ENCODE data around the gene PLXDC1.
"Not testable (repeated sequence)": the region's sequence is repeated elsewhere in the genome, so short reads cannot be mapped to it uniquely, and the experiment has no call there.

Gene PLXDC1

DNA sequence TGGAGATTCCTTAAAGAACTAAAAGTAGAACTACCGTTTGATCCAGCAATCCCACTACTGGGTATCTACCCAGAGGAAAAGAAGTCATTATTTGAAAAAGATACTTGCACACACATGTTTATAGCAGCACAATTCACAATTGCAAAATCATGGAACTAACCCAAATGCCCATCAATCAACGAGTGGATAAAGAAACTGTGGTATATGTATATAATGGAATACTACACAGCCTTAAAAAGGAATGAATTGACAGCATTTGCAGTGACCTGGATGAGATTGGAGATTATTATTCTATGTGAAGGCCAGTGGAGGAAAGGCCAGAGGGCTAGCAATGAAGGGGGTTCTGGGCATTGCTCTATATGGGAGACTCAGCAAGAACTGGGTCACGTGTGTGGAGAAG is 99.0 kb downstream of the PLXDC1 start:
- not testable (repeated sequence) for H3K4me1 ChIP-seq (ENCODE audit: control insufficient read depth in 1 of 2, insufficient read depth in 2 of 2, low read length in 2 of 2); H3K27ac ChIP-seq (ENCODE audit: low read length); H3K27me3 ChIP-seq (ENCODE audit: low read depth, low read length); H3K4me3 ChIP-seq (ENCODE audit: low read depth in 1 of 2, low read length in 2 of 2); H3K9me3 ChIP-seq (ENCODE audit: control insufficient read depth in 1 of 2, low read length in 2 of 2); H3K36me3 ChIP-seq (ENCODE audit: control insufficient read depth in 1 of 2, insufficient read depth in 2 of 2, low read length in 2 of 2)

- Histone ChIP-seq H3K4me3 (ENCODE audit: low read depth in 1 of 2, low read length in 2 of 2) (no peak overlapping the region), H3K4me1 (ENCODE audit: control insufficient read depth in 1 of 2, insufficient read depth in 2 of 2, low read length in 2 of 2) (no peaks in the 10 kb centered on the region), H3K9me3 (ENCODE audit: control insufficient read depth in 1 of 2, low read length in 2 of 2) (peaks cover 17 to 18% of the 10 kb centered on the region in 2 donors), H3K36me3 (ENCODE audit: control insufficient read depth in 1 of 2, insufficient read depth in 2 of 2, low read length in 2 of 2) (no peaks in the 10 kb centered on the region), H3K27ac (ENCODE audit: low read length) (no peak overlapping the region), H3K27me3 (ENCODE audit: low read depth, low read length) (no peaks in the 10 kb centered on the region)
Measured at GRCh38 chr17:39051001-39051585, 100.3 kb downstream of the PLXDC1 start.

DNA sequence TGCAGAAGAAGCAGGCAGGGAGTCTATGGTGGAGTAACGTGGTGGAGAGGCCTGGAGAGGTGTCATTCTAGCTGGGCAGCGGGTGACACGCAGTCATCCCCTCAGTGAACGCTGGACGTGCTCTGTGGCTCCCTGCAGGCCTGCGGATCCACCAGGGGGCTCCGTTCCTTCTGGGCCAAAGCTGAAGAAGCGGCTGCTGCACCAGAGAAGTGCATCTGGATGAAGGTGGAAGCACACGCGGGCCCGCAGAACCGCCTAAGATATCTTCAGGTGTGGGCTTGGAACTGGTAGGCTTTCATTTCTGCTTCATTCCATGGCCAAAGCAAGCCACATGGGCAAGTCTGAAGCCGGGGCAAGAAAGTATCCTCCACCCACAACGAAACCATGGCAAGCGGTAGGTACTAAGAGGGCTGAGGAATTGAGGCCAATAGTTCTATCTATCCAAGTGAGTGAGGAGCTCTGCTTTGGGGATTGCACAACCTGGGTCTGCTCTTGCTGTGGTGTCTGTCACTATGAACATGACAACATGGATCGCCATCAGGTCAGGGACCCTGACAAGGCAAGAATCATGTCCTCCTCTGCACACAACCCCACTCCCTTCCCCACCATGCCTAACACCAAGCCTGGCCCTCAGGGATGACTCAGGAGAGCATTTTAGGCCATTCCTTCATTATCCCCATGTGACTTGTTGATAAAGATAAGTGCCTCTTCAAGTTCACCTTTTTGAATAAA is 105.3 kb downstream of the PLXDC1 start:
- Histone ChIP-seq H3K4me3 (ENCODE audit: low read depth in 1 of 2, low read length in 2 of 2) (no peak overlapping the region), H3K27me3 (ENCODE audit: low read depth, low read length) (no peaks in the 10 kb centered on the region), H3K4me1 (ENCODE audit: control insufficient read depth in 1 of 2, insufficient read depth in 2 of 2, low read length in 2 of 2) (no peaks in the 10 kb centered on the region), H3K27ac (ENCODE audit: low read length) (no peak overlapping the region), H3K9me3 (ENCODE audit: control insufficient read depth in 1 of 2, low read length in 2 of 2) (peaks cover 17 to 22% of the 10 kb centered on the region in 2 donors), H3K36me3 (ENCODE audit: control insufficient read depth in 1 of 2, insufficient read depth in 2 of 2, low read length in 2 of 2) (no peaks in the 10 kb centered on the region)

GRCh38 chr17:39036009-39036408 is 115.4 kb downstream of the PLXDC1 start:
- H3K4me1 ChIP-seq (ENCODE audit: control insufficient read depth in 1 of 2, insufficient read depth in 2 of 2, low read length in 2 of 2) = no peaks in the 10 kb centered on the region
- no peak overlapping the region for H3K27ac ChIP-seq (ENCODE audit: low read length)
- H3K36me3 ChIP-seq (ENCODE audit: control insufficient read depth in 1 of 2, insufficient read depth in 2 of 2, low read length in 2 of 2) = no peaks in the 10 kb centered on the region
- H3K9me3 ChIP-seq (ENCODE audit: control insufficient read depth in 1 of 2, low read length in 2 of 2) = no peaks in the 10 kb centered on the region
- no peak overlapping the region for H3K4me3 ChIP-seq (ENCODE audit: low read depth in 1 of 2, low read length in 2 of 2)
- H3K27me3 ChIP-seq (ENCODE audit: low read depth, low read length) = no peaks in the 10 kb centered on the region

- H3K27me3 ChIP-seq (ENCODE audit: low read depth, low read length); H3K4me3 ChIP-seq (ENCODE audit: low read depth in 1 of 2, low read length in 2 of 2); H3K27ac ChIP-seq (ENCODE audit: low read length); H3K4me1 ChIP-seq (ENCODE audit: control insufficient read depth in 1 of 2, insufficient read depth in 2 of 2, low read length in 2 of 2); H3K36me3 ChIP-seq (ENCODE audit: control insufficient read depth in 1 of 2, insufficient read depth in 2 of 2, low read length in 2 of 2); H3K9me3 ChIP-seq (ENCODE audit: control insufficient read depth in 1 of 2, low read length in 2 of 2): not testable (repeated sequence)
Measured at GRCh38 chr17:39035578-39035977, 115.9 kb downstream of the PLXDC1 start.

- H3K27me3 ChIP-seq (ENCODE audit: low read depth, low read length) = peaks cover 4% of the 10 kb centered on the region
- no peak overlapping the region for H3K27ac ChIP-seq (ENCODE audit: low read length)
- peaks cover 0 to 11% of the 10 kb centered on the region in 2 donors for H3K4me1 ChIP-seq (ENCODE audit: control insufficient read depth in 1 of 2, insufficient read depth in 2 of 2, low read length in 2 of 2)
- no peaks in the 10 kb centered on the region for H3K9me3 ChIP-seq (ENCODE audit: control insufficient read depth in 1 of 2, low read length in 2 of 2)
- no peak overlapping the region for H3K4me3 ChIP-seq (ENCODE audit: low read depth in 1 of 2, low read length in 2 of 2)
- no peaks in the 10 kb centered on the region for H3K36me3 ChIP-seq (ENCODE audit: control insufficient read depth in 1 of 2, insufficient read depth in 2 of 2, low read length in 2 of 2)
Measured at GRCh38 chr17:39028690-39029089, 122.7 kb downstream of the PLXDC1 start.

GRCh38 chr17:39027455-39028035 is 123.9 kb downstream of the PLXDC1 start:
- no peak overlapping the region for H3K27ac ChIP-seq (ENCODE audit: low read length)
- peak overlapping the region in 1 of 2 donors; percentile 62 for H3K4me3 ChIP-seq (ENCODE audit: low read depth in 1 of 2, low read length in 2 of 2)
- H3K9me3 ChIP-seq (ENCODE audit: control insufficient read depth in 1 of 2, low read length in 2 of 2) = no peaks in the 10 kb centered on the region
- H3K4me1 ChIP-seq (ENCODE audit: control insufficient read depth in 1 of 2, insufficient read depth in 2 of 2, low read length in 2 of 2) = peaks cover 0 to 11% of the 10 kb centered on the region in 2 donors
- H3K36me3 ChIP-seq (ENCODE audit: control insufficient read depth in 1 of 2, insufficient read depth in 2 of 2, low read length in 2 of 2) = no peaks in the 10 kb centered on the region
- peaks cover 4% of the 10 kb centered on the region for H3K27me3 ChIP-seq (ENCODE audit: low read depth, low read length)

- Histone ChIP-seq H3K4me1 (ENCODE audit: control insufficient read depth in 1 of 2, insufficient read depth in 2 of 2, low read length in 2 of 2) (peaks cover 0 to 11% of the 10 kb centered on the region in 2 donors), H3K36me3 (ENCODE audit: control insufficient read depth in 1 of 2, insufficient read depth in 2 of 2, low read length in 2 of 2) (no peaks in the 10 kb centered on the region), H3K9me3 (ENCODE audit: control insufficient read depth in 1 of 2, low read length in 2 of 2) (no peaks in the 10 kb centered on the region), H3K27me3 (ENCODE audit: low read depth, low read length) (peaks cover 4% of the 10 kb centered on the region), H3K4me3 (ENCODE audit: low read depth in 1 of 2, low read length in 2 of 2) (peak overlapping the region; percentile 52 to 62), H3K27ac (ENCODE audit: low read length) (no peak overlapping the region)
Measured at GRCh38 chr17:39026980-39027451, 124.4 kb downstream of the PLXDC1 start.

DNA sequence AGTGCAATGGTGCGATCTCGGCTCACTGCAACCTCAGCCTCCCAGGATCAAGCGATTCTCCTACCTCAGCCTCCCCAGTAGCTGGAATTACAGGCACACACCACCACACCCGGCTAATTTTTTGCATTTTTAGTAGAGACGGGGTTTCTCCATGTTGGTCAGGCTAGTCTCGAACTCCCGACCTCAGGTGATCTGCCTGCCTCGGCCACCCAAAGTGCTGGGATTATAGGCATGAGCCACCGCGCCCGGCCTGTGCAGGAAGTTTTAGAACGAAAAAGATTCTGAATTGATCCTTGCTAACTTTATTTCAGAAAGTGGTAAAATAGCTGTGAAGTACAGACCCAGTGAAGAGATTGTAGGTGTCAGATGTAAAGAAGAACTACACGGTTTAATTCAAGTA is 125.1 kb downstream of the PLXDC1 start:
- not testable (repeated sequence) for H3K36me3 ChIP-seq (ENCODE audit: control insufficient read depth in 1 of 2, insufficient read depth in 2 of 2, low read length in 2 of 2); H3K27ac ChIP-seq (ENCODE audit: low read length); H3K27me3 ChIP-seq (ENCODE audit: low read depth, low read length); H3K9me3 ChIP-seq (ENCODE audit: control insufficient read depth in 1 of 2, low read length in 2 of 2)
- Histone ChIP-seq H3K4me1 (ENCODE audit: control insufficient read depth in 1 of 2, insufficient read depth in 2 of 2, low read length in 2 of 2) (peaks cover 0 to 11% of the 10 kb centered on the region in 2 donors), H3K4me3 (ENCODE audit: low read depth in 1 of 2, low read length in 2 of 2) (peak overlapping the region in 1 of 2 donors; percentile 52)

GRCh38 chr17:39022924-39023323 is 128.5 kb downstream of the PLXDC1 start:
- no peaks in the 10 kb centered on the region for H3K9me3 ChIP-seq (ENCODE audit: control insufficient read depth in 1 of 2, low read length in 2 of 2)
- H3K27me3 ChIP-seq (ENCODE audit: low read depth, low read length) = peaks cover 4% of the 10 kb centered on the region
- no peak overlapping the region for H3K27ac ChIP-seq (ENCODE audit: low read length)
- H3K36me3 ChIP-seq (ENCODE audit: control insufficient read depth in 1 of 2, insufficient read depth in 2 of 2, low read length in 2 of 2) = no peaks in the 10 kb centered on the region
- H3K4me1 ChIP-seq (ENCODE audit: control insufficient read depth in 1 of 2, insufficient read depth in 2 of 2, low read length in 2 of 2) = peaks cover 8 to 11% of the 10 kb centered on the region in 2 donors
- H3K4me3 ChIP-seq (ENCODE audit: low read depth in 1 of 2, low read length in 2 of 2) = no peak overlapping the region

DNA sequence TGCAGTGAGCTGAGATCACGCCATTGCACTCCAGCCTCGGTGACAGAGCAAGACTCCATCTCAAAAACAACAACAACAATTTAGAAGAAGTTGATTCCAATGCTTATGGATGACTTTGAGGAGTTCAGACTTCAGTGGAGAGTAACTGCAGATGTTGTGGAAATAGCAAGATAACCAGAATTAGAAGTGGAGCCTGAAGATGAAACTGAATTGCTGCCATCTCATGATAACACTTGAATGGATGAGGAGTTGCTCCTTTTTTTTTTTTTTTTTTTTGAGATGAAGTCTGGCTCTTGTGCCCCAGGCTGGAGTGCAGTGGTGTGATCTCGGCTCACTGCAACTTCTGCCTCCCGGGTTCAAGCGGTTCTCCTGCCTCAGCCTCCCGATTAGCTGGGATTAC is 131.4 kb downstream of the PLXDC1 start:
- H3K36me3 ChIP-seq (ENCODE audit: control insufficient read depth in 1 of 2, insufficient read depth in 2 of 2, low read length in 2 of 2); H3K9me3 ChIP-seq (ENCODE audit: control insufficient read depth in 1 of 2, low read length in 2 of 2); H3K4me1 ChIP-seq (ENCODE audit: control insufficient read depth in 1 of 2, insufficient read depth in 2 of 2, low read length in 2 of 2); H3K27ac ChIP-seq (ENCODE audit: low read length); H3K27me3 ChIP-seq (ENCODE audit: low read depth, low read length); H3K4me3 ChIP-seq (ENCODE audit: low read depth in 1 of 2, low read length in 2 of 2): not testable (repeated sequence)

Measured in muscle layer of duodenum (tissue), 2 donors.